Mammary epithelial cell (primary cell): ENCODE results near the gene TNFSF11.

Experiments used
- EZH2 ChIP-seq: IDR thresholded peaks from 2 replicates; pipeline ENCODE4 v1.6.1; 2012; ENCODE audit warnings: low read length, inconsistent platforms, borderline replicate concordance
- TF ChIP-seq, protein P1 (sequence below), 2 donors: IDR thresholded peaks in 1 of 2; conservative IDR thresholded peaks in 1 of 2; 2 replicates each; pipeline ENCODE4 v1.5.1; 2011 to 2012; ENCODE audit warnings: inconsistent platforms in 2 of 2, low read length in 2 of 2, mild to moderate bottlenecking in 2 of 2, control low read depth in 1 of 2, low read depth in 1 of 2; ENCODE audit not compliant: insufficient read depth in 1 of 2; ENCODE audit errors: extremely low read depth in 1 of 2

DNA sequence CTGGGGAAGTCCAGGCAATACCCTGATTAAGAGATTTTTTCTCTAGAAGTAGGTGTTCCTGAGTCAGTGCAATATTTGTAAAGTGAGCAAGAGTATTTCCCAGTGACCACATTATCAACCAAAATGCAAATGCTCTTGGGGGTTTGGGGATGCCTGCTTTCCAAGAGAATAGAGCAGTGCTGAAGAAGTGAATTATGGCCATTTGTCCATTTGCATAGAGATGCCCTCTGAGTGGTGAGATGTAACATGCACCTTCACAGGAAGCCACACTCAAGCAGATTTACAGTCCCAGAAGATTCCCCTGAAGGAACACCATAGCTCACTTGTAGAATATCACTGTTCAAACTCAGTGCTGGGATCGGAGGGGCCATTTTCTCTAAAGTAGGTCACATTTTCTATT lies 71.8 kb downstream of the TNFSF11 start:
- TF ChIP-seq, protein P1, sequence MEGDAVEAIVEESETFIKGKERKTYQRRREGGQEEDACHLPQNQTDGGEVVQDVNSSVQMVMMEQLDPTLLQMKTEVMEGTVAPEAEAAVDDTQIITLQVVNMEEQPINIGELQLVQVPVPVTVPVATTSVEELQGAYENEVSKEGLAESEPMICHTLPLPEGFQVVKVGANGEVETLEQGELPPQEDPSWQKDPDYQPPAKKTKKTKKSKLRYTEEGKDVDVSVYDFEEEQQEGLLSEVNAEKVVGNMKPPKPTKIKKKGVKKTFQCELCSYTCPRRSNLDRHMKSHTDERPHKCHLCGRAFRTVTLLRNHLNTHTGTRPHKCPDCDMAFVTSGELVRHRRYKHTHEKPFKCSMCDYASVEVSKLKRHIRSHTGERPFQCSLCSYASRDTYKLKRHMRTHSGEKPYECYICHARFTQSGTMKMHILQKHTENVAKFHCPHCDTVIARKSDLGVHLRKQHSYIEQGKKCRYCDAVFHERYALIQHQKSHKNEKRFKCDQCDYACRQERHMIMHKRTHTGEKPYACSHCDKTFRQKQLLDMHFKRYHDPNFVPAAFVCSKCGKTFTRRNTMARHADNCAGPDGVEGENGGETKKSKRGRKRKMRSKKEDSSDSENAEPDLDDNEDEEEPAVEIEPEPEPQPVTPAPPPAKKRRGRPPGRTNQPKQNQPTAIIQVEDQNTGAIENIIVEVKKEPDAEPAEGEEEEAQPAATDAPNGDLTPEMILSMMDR (conservative IDR thresholded peaks at IDR 0.05 in 1 of 2, IDR thresholded peaks at IDR 0.05 in 1 of 2; ENCODE audit: extremely low read depth in 1 of 2, insufficient read depth in 1 of 2, low read depth in 1 of 2, low read length in 2 of 2), result no peak
- TF ChIP-seq EZH2, result no peak
